HT1080 (cell line): Measurements from ENCODE around the gene ARHGAP4. TPM values are rescaled to one million over a fixed set of nuclear protein-coding genes. Genes with fewer than 3 reads are reported as not detected.
A peak's percentile ranks its signal among the peaks of the same experiment; 100 is the strongest.

ENCODE experiments used
- DNase-seq: peaks from one replicate; pipeline ENCODE4 v3.0.0-alpha.2; 2015; ENCODE audit warnings: low read depth
- total RNA-seq: library from RNA; depleted of rRNA; stranded (reverse); fragments of >200 nt; shearing (Covaris generic); gene quantifications from 2 replicates; pipeline ENCODE4 v1.2.3, GENCODE V29; 2014

ARHGAP4 gene
- total RNA-seq, 1 experiment from 2014 or later, result 2.7 TPM

GRCh38 chrX:153883163-153883843 lies 42.8 kb downstream of the ARHGAP4 start:
- no peak for DNase-seq

GRCh38 chrX:153882557-153882956 lies 43.5 kb downstream of the ARHGAP4 start:
- DNase-seq, result no peak

- peak; percentile 58 for DNase-seq
These were observed 44.0 kb downstream of the ARHGAP4 start for GRCh38 chrX:153882086-153882498.

- DNase-seq, result no peak
These were observed 44.8 kb downstream of the ARHGAP4 start for GRCh38 chrX:153881281-153881680.

GRCh38 chrX:153880440-153880815 lies 45.6 kb downstream of the ARHGAP4 start:
- no peak for DNase-seq

- no peak for DNase-seq
These were observed 46.2 kb downstream of the ARHGAP4 start for GRCh38 chrX:153879741-153880439.

GRCh38 chrX:153878969-153879653 lies 47.0 kb downstream of the ARHGAP4 start:
- DNase-seq, result no peak

- no peak for DNase-seq
These were observed 47.7 kb downstream of the ARHGAP4 start for GRCh38 chrX:153878345-153878744.

GRCh38 chrX:153877571-153878261 lies 48.3 kb downstream of the ARHGAP4 start:
- DNase-seq, result no peak

- DNase-seq, result no peak
These were observed 50.0 kb downstream of the ARHGAP4 start for GRCh38 chrX:153876112-153876491.

GRCh38 chrX:153875391-153876111 lies 50.5 kb downstream of the ARHGAP4 start:
- DNase-seq, result peak; percentile 30

- DNase-seq, result no peak
These were observed 51.5 kb downstream of the ARHGAP4 start for GRCh38 chrX:153874366-153875125.

- no peak for DNase-seq
These were observed 52.0 kb downstream of the ARHGAP4 start for GRCh38 chrX:153874085-153874365.

GRCh38 chrX:153873282-153874084 lies 52.6 kb downstream of the ARHGAP4 start:
- DNase-seq, result no peak

GRCh38 chrX:153871946-153872878 lies 53.9 kb downstream of the ARHGAP4 start:
- DNase-seq, result no peak

GRCh38 chrX:153871451-153871850 lies 54.6 kb downstream of the ARHGAP4 start:
- no peak for DNase-seq

GRCh38 chrX:153870791-153871360 lies 55.2 kb downstream of the ARHGAP4 start:
- no peak for DNase-seq

GRCh38 chrX:153870288-153870690 lies 55.8 kb downstream of the ARHGAP4 start:
- no peak for DNase-seq
